AG10803 (cell line): ENCODE results near the gene FHIT.

Experiments used
- DNase-seq: peaks from one replicate; pipeline ENCODE4 v3.0.0; 2010; ENCODE audit warnings: low read depth
- H3K4me3 ChIP-seq: 2 replicates; pipeline ENCODE4 v1.5.1; 2011; ENCODE audit warnings: mild to moderate bottlenecking, low read length, control low read depth
- TF ChIP-seq, protein P1 (sequence below): conservative IDR thresholded peaks from 2 replicates; pipeline ENCODE4 v1.5.1; 2011; ENCODE audit warnings: mild to moderate bottlenecking, low read length, control low read depth, inconsistent platforms

Gene FHIT

DNA sequence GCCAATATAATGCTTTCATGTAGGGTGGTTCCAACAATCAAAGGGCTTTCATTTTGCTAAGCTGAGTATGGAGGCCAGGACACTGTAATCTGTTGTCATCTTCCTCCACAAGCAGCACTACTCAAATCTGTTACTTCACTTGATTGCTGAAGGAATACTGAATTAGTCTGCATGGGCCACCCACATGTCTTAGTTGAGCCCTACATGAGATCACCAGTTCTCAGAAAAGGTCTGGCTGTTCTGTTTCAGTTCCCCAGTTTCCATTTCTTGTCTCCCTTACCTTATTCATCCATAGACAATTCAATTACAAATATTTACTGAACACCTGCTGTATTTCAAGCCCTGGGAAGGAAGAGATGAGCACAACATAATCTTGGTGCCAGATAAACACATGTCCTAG, 119.2 kb downstream of the FHIT start:
- no peak for DNase-seq
- H3K4me3 ChIP-seq: no peak overlapping the region
- TF ChIP-seq, protein P1, sequence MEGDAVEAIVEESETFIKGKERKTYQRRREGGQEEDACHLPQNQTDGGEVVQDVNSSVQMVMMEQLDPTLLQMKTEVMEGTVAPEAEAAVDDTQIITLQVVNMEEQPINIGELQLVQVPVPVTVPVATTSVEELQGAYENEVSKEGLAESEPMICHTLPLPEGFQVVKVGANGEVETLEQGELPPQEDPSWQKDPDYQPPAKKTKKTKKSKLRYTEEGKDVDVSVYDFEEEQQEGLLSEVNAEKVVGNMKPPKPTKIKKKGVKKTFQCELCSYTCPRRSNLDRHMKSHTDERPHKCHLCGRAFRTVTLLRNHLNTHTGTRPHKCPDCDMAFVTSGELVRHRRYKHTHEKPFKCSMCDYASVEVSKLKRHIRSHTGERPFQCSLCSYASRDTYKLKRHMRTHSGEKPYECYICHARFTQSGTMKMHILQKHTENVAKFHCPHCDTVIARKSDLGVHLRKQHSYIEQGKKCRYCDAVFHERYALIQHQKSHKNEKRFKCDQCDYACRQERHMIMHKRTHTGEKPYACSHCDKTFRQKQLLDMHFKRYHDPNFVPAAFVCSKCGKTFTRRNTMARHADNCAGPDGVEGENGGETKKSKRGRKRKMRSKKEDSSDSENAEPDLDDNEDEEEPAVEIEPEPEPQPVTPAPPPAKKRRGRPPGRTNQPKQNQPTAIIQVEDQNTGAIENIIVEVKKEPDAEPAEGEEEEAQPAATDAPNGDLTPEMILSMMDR: no peak

DNA sequence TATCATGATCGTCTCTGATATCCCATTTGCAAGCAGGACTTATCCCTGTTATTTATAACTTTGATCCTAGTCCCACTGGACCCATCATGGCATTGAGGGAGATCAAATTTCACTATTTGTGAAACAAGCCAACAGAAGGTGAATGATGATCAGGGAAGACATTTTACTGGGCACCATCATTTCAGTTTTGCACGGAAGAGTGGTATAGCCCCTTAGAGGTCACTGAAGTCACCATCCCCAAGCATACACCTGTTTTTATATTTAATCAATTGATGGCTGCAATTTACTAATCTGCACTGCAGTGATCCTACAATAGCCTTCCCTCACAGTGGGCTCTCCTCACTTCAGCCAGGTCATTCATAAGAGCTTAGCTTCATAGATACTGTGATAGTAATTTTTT, 132.4 kb downstream of the FHIT start:
- TF ChIP-seq, protein P1: no peak
- H3K4me3 ChIP-seq: no peak overlapping the region
- DNase-seq: no peak

DNA sequence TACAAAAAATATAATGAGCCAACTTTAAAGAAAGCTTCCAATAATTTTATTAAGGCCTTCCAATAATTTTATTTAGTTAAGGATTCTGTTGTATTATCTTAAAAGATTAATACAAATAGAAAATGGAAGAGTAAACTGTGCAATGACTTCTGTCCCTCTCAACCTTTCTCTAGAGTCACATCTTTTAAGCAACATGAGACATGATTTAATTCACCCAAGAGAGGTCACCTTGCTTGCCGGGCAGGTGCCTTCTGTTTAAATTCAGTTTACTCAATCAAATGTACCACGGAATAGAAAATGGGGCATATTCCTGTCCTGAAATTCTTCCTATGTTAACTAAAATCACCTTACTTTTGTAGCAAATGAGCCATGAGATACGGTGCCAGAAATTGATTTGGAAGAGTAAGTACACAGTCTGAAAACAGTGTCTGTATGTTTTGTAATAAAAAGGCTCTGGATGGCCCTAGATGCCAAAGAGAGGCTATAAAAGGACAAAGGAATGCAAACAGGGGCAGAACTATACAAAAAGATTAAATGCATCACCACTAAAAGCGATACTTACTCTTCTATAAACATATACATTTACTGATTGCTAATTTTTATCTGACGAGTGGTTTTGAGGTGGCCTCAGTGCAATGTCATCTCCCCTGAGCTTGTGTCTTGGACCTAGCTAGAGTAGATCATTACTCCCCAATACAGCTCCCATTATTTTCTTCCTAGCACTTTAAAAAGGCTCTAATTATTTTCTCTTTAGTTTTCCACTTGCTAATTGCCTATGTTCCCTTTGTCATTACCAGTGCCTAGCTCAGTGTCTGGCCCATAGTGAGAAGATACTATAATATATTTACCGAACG, 134.0 kb downstream of the FHIT start:
- no peak for DNase-seq
- H3K4me3 ChIP-seq: no peak overlapping the region
- TF ChIP-seq, protein P1: no peak

DNA sequence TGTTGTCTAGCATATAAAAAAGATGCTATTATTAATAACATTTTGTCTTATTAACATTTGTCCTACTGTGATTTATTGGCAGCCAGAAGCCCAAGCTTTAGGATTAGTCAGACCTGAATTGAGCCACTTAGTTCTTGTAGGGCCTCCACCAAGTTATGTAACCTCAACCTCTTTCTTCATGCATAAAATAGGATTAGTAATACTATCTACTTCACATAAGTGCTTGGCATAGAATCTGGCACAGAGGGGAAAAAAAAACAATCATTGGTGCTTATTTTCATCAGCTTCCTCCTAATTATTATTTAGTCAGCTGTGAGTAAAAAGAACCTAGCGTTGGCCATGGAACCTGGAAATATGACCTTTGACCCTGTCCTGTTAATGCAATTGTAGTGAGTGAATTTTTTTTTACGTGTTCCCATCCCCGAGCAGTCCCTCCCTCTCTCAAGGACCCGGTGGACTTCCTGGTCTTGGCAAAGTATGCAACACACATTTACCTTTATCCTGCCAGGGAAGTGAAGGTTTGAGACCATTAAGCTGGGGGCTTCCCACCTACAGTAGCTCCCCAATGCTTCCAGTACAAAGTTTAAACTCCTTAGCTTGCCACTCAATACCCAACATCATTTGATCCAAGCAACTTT, 136.8 kb downstream of the FHIT start:
- no peak for DNase-seq
- TF ChIP-seq, protein P1: no peak
- no peak overlapping the region for H3K4me3 ChIP-seq

DNA sequence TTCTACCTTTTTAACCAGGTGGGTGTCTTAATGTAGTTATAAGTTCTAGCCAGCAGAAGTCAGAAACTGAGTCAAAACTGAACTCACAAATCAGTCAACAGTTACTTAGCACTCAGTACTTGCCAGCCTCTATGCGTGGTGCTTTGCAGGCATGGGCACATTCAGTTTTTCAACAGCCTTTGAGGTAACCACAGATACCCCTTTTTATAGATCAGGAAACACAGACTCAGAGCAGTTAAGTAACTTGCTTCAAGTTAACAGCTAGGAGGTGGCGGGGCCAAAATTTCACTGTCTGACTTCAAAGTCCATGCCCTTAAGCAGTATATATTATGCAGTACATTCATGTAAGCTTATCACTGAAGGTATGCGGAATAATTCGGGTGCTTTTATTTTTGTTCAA, 139.4 kb downstream of the FHIT start:
- no peak overlapping the region for H3K4me3 ChIP-seq
- TF ChIP-seq, protein P1: no peak
- no peak for DNase-seq

DNA sequence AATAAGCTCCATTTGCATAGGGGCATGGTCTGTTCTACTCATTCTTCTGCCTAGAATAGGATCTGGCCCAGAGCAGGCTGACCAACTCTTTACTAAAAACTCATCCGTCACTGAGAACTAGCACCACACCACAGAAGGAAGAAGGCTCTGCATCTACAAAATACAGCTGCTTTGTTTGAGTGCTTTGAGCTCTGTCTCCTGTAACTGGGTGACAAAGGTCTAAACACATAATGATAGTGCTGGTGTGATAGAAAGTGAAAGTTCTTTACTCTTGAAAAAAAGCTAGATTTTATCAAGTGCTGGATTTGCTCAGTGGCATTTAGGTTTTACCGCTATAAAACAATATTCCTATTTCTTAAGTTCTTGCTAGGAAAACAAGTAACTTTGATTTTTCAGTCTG, 140.7 kb downstream of the FHIT start:
- TF ChIP-seq, protein P1: no peak
- no peak overlapping the region for H3K4me3 ChIP-seq
- DNase-seq: no peak
